Stomach (tissue), 9 donors: ENCODE data around the gene IL21. TPM values are rescaled to one million over a fixed set of nuclear protein-coding genes. Genes with fewer than 3 reads are reported as not detected.

Source experiments
- DNase-seq, 2 donors: peaks; one replicate each; pipeline versions ENCODE4 v3.0.0 to v3.0.0-alpha.2; 2013 to 2019
- H3K27ac ChIP-seq, 5 donors: fragments of 200-600 bp in 4 of 5; sonication (generic) in 4 of 5; one replicate each; pipeline ENCODE4 v1.5.1; 2013 to 2019; ENCODE audit warnings: mild to moderate bottlenecking in 1 of 5, moderate library complexity in 1 of 5
- H3K27me3 ChIP-seq, 3 donors: fragments of 200-600 bp; sonication (generic); one replicate each; pipeline ENCODE4 v1.5.1; 2017 to 2019; ENCODE audit warnings: mixed run types in 1 of 3
- H3K36me3 ChIP-seq, 4 donors: fragments of 200-600 bp; sonication (generic); 1 replicate in 3 of 4; 2 replicates in 1 of 4; pipeline ENCODE4 v1.5.1; 2016 to 2019
- H3K4me1 ChIP-seq, 4 donors: fragments of 200-600 bp; sonication (generic); one replicate each; pipeline ENCODE4 v1.5.1; 2016 to 2019
- H3K4me3 ChIP-seq, 4 donors: fragments of 200-600 bp; sonication (generic) in 3 of 4; one replicate each; pipeline ENCODE4 v1.5.1; 2016 to 2019; ENCODE audit warnings: mild to moderate bottlenecking in 1 of 4
- H3K9me3 ChIP-seq, 4 donors: fragments of 200-600 bp; sonication (generic); one replicate each; pipeline ENCODE4 v1.5.1; 2016 to 2019
- EP300 ChIP-seq: sonication (generic); formaldehyde crosslinking; IDR thresholded peaks from one replicate; pipeline ENCODE4 v1.6.1; 2017; ENCODE audit warnings: antibody characterized with exemption
- POLR2A ChIP-seq, 4 donors: fragments of 450-650 bp; IDR thresholded peaks; one replicate each; pipeline ENCODE4 v1.6.1; 2016; ENCODE audit warnings: antibody characterized with exemption in 4 of 4, control low read depth in 2 of 4, mild to moderate bottlenecking in 1 of 4, moderate library complexity in 1 of 4
- POLR2AphosphoS5 ChIP-seq, 3 donors: sonication (generic); formaldehyde crosslinking; IDR thresholded peaks; one replicate each; pipeline ENCODE4 v1.6.1; 2016; ENCODE audit warnings: antibody characterized with exemption in 3 of 3
- WGBS, 5 donors: extraction: QIAGEN DNeasy Blood & Tissue Kit in 3 of 5; methylation state at CpG; one replicate each; pipeline versions ENCODE4 v1.1.5 to v1.1.7; 2013 to 2018; 5-methylcytosine and 5-hydroxymethylcytosine counted together
- intact Hi-C: fragments of 100-400 bp; cut with DNase I; formaldehyde crosslinking; loops from one replicate; pipeline ENCODE4 v1.15.1; 2023; ENCODE audit warnings: low total_unique reads
- polyA plus RNA-seq, 3 donors: library from polyadenylated mRNA; stranded (reverse); fragments of 200-250 nt; gene quantifications; one replicate each; pipeline ENCODE4 v1.2.3, GENCODE V29; 2013
- total RNA-seq, 5 donors: library from RNA; depleted of rRNA; stranded (reverse); fragments of >200 nt; gene quantifications; one replicate each; pipeline versions ENCODE4 v1.1.0 to v1.2.3, GENCODE V29; 2014 to 2016
- TF ChIP-seq, protein P1 (sequence below), 7 experiments: fragments of 450-650 bp in 4 of 7; fragments of 200-600 bp in 3 of 7; sonication (generic) in 3 of 7; IDR thresholded peaks; one replicate each; pipeline ENCODE4 v1.5.1; 2016 to 2019; ENCODE audit warnings: antibody characterized with exemption in 7 of 7, control low read depth in 2 of 7, mild to moderate bottlenecking in 1 of 7
- donor health status: healthy with polysubstance abuse.
- donor health status: Bipolar disorder and iron deficiency.
- donor health status: healthy.

Gene IL21
- total and polyA plus RNA-seq, 8 donors, result not detected

DNA sequence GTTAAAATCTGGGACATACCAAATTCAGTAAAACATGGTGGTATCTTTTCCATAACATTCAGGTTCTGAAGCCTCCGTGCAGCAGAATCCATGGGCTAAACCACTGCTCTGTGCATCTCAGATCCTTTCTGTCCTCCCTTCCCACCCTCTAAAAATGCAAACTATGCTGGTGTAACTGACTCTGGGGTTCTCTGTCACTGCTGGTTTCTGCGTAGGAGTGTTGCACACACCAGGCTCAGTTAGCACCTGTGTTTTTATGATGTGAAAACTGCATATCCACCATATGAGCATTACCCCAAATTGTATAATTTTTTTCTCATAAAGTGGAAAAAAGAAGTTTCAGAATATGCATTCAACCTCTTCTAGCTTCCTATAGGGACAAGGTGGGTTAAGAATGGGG is 22.4 kb upstream of the IL21 start:
- no peak for TF ChIP-seq POLR2AphosphoS5 (IDR thresholded peaks at IDR 0.05)
- TF ChIP-seq, protein P1, sequence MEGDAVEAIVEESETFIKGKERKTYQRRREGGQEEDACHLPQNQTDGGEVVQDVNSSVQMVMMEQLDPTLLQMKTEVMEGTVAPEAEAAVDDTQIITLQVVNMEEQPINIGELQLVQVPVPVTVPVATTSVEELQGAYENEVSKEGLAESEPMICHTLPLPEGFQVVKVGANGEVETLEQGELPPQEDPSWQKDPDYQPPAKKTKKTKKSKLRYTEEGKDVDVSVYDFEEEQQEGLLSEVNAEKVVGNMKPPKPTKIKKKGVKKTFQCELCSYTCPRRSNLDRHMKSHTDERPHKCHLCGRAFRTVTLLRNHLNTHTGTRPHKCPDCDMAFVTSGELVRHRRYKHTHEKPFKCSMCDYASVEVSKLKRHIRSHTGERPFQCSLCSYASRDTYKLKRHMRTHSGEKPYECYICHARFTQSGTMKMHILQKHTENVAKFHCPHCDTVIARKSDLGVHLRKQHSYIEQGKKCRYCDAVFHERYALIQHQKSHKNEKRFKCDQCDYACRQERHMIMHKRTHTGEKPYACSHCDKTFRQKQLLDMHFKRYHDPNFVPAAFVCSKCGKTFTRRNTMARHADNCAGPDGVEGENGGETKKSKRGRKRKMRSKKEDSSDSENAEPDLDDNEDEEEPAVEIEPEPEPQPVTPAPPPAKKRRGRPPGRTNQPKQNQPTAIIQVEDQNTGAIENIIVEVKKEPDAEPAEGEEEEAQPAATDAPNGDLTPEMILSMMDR (IDR thresholded peaks at IDR 0.05), result no peak
- TF ChIP-seq POLR2A (IDR thresholded peaks at IDR 0.05), result no peak
- no peak for TF ChIP-seq EP300
- Histone ChIP-seq H3K4me1 (no peaks in the 10 kb centered on the region), H3K36me3 (no peaks in the 10 kb centered on the region), H3K27me3 (no peaks in the 10 kb centered on the region), H3K4me3 (no peak overlapping the region), H3K9me3 (no peaks in the 10 kb centered on the region), H3K27ac (no peak overlapping the region)
- intact Hi-C loops, result no loop called here
- no peak for DNase-seq
- WGBS, 5 donors, result 89 to 94% (median 89%) methylated on average over 2 of the region's 2 CpGs

DNA sequence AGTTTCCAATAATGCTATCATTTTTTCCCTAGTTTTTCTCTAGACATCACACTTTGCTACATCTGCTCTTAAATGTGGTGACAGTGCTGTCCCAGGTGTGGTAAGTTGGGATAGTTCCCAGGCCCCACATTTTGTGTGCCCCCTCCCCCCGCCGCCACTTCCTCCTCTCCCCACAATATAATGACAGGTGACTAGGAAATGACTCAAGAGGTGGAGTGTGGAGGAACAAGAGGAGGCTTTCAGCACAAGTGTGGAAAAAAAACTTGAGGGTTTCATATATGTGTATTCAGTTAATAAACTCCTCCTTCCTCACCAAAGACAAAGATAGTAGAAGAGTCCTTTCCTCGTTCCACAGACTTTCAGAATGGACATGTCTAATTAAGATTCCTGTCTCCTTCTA is 18.3 kb upstream of the IL21 start:
- Histone ChIP-seq H3K4me3 (no peak overlapping the region), H3K27ac (no peak overlapping the region), H3K9me3 (no peaks in the 10 kb centered on the region), H3K4me1 (no peaks in the 10 kb centered on the region), H3K36me3 (no peaks in the 10 kb centered on the region), H3K27me3 (no peaks in the 10 kb centered on the region)
- TF ChIP-seq EP300 (no peak), POLR2A (IDR thresholded peaks at IDR 0.05) (no peak), POLR2AphosphoS5 (IDR thresholded peaks at IDR 0.05) (no peak)
- TF ChIP-seq, protein P1 (IDR thresholded peaks at IDR 0.05), result no peak
- WGBS, 5 donors, result 62 to 79% (median 71%) methylated on average over 3 of the region's 3 CpGs
- no peak for DNase-seq
- intact Hi-C loops, result no loop called here

DNA sequence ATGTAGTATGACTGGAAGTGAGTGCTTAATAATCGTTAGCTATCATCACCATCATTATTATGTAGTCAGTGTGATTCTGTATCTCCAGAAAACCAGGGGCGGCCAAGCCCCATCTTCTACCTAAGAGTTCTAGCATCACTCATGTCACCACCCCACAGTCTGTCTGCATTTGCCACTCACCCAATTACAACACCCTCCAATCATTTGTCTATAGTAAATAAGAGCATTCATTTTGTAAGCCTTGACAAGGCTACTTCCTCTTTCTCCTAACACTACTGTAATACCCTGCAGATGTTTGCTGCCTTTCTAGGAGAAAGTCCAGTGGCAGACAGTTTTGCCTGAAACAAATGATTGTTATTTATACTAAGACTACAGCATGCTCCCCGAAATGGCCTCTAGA is 15.8 kb upstream of the IL21 start:
- WGBS, 5 donors, result 65 to 80% (median 72%) methylated on average over 3 of the region's 3 CpGs
- no peak overlapping the region for H3K4me3 ChIP-seq
- H3K4me1 ChIP-seq, result no peaks in the 10 kb centered on the region
- H3K9me3 ChIP-seq, result no peaks in the 10 kb centered on the region
- intact Hi-C loops, result no loop called here
- TF ChIP-seq, protein P1 (IDR thresholded peaks at IDR 0.05), result no peak
- TF ChIP-seq POLR2AphosphoS5 (IDR thresholded peaks at IDR 0.05) (no peak), POLR2A (IDR thresholded peaks at IDR 0.05) (no peak), EP300 (no peak)
- no peak overlapping the region for H3K27ac ChIP-seq
- H3K36me3 ChIP-seq, result no peaks in the 10 kb centered on the region
- no peaks in the 10 kb centered on the region for H3K27me3 ChIP-seq
- no peak for DNase-seq

DNA sequence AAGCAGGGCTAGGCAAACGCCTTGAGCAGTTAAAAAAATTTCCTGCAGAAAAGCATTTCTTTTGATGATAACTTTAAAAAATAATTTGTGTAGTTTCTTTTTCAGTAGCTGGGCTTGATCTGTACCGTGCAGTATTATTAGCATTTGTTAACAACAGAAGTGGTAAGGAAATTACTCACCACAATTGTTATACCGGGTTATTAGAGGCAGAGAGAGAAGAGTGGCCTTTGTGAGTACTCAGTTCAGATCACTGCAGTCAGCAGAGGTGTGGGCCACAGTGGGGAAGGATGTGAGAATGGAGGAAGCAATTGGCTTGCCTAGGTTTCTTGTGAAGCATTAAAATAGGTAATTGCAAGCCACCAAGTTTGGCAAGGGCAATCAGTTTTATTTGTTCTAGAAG is 14.3 kb upstream of the IL21 start:
- WGBS, 5 donors, result 61 to 69% (median 68%) methylated on average over 3 of the region's 3 CpGs
- Histone ChIP-seq H3K36me3 (no peaks in the 10 kb centered on the region), H3K9me3 (no peaks in the 10 kb centered on the region), H3K4me1 (no peaks in the 10 kb centered on the region), H3K27me3 (no peaks in the 10 kb centered on the region), H3K4me3 (no peak overlapping the region), H3K27ac (no peak overlapping the region)
- no peak for DNase-seq
- TF ChIP-seq POLR2A (IDR thresholded peaks at IDR 0.05), result no peak
- TF ChIP-seq EP300, result no peak
- TF ChIP-seq, protein P1 (IDR thresholded peaks at IDR 0.05), result no peak
- no peak for TF ChIP-seq POLR2AphosphoS5 (IDR thresholded peaks at IDR 0.05)
- intact Hi-C loops, result no loop called here
